HL-60 (cell line): ENCODE results near the gene LSM2.
"Not testable (repeated sequence)": the region's sequence is repeated elsewhere in the genome, so short reads cannot be mapped to it uniquely, and the experiment has no call there.

Experiments used
- DNase-seq, 2 experiments: peaks; one replicate each; pipeline ENCODE4 v3.0.0-alpha.2; 2010 to 2020; ENCODE audit warnings: low read depth in 1 of 2, low spot score in 1 of 2
- H3K27ac ChIP-seq: fragments of 250-450 bp; sonication (Bioruptor Pico); replicated peaks from 2 replicates; pipeline ENCODE4 v1.5.1; 2020; ENCODE audit warnings: mild to moderate bottlenecking, moderate library complexity
- H3K27me3 ChIP-seq: fragments of 250-450 bp; sonication (Bioruptor Pico); 2 replicates; pipeline ENCODE4 v1.5.1; 2021; ENCODE audit warnings: mild to moderate bottlenecking, moderate library complexity; ENCODE audit not compliant: insufficient read depth, poor library complexity, severe bottlenecking
- H3K4me3 ChIP-seq: replicated peaks from 2 replicates; pipeline ENCODE4 v1.5.1; 2011; ENCODE audit warnings: mild to moderate bottlenecking, control low read depth, low read length; ENCODE audit not compliant: insufficient read depth
- GABPA ChIP-seq: IDR thresholded peaks from 2 replicates; pipeline ENCODE4 v1.6.1; 2012; ENCODE audit warnings: low read depth
- POLR2AphosphoS5 ChIP-seq: IDR thresholded peaks from 2 replicates; pipeline ENCODE4 v1.6.1; 2012; ENCODE audit warnings: low read depth
- REST ChIP-seq: IDR thresholded peaks from 2 replicates; pipeline ENCODE4 v1.6.1; 2012; ENCODE audit warnings: low read depth; ENCODE audit not compliant: insufficient replicate concordance
- SPI1 ChIP-seq: IDR thresholded peaks from 2 replicates; pipeline ENCODE4 v1.6.1; 2012; ENCODE audit warnings: low read depth, mild to moderate bottlenecking, borderline replicate concordance
- TF ChIP-seq, protein P1 (sequence below): IDR thresholded peaks from one replicate; pipeline ENCODE4 v1.5.1; 2011; ENCODE audit warnings: low read length, control low read depth, inconsistent platforms; ENCODE audit not compliant: insufficient read depth

LSM2 gene

DNA sequence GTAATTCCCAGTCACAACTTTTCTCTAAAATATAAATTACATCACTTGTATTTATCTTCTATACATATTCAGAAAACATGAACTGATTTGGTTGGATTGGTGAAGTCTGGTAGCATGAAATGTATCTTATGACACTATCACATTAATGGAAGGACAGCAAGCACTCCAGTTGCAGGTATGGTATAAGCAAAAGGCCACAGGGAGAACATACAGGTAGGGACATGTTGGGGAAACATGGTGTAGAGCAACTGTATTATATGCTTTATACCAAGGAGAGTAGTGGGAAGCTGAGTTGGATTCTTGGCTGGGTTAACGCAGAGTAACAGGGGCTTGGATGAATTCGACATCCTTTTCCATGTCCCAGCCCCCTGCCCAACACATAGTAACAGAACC, 9.8 kb downstream of the LSM2 start:
- no peak overlapping the region for H3K27ac ChIP-seq
- DNase-seq: no peak
- no peaks in the 10 kb centered on the region for H3K27me3 ChIP-seq
- no peak overlapping the region for H3K4me3 ChIP-seq
- TF ChIP-seq POLR2AphosphoS5 (no peak), GABPA (no peak), SPI1 (no peak), REST (no peak)
- TF ChIP-seq, protein P1, sequence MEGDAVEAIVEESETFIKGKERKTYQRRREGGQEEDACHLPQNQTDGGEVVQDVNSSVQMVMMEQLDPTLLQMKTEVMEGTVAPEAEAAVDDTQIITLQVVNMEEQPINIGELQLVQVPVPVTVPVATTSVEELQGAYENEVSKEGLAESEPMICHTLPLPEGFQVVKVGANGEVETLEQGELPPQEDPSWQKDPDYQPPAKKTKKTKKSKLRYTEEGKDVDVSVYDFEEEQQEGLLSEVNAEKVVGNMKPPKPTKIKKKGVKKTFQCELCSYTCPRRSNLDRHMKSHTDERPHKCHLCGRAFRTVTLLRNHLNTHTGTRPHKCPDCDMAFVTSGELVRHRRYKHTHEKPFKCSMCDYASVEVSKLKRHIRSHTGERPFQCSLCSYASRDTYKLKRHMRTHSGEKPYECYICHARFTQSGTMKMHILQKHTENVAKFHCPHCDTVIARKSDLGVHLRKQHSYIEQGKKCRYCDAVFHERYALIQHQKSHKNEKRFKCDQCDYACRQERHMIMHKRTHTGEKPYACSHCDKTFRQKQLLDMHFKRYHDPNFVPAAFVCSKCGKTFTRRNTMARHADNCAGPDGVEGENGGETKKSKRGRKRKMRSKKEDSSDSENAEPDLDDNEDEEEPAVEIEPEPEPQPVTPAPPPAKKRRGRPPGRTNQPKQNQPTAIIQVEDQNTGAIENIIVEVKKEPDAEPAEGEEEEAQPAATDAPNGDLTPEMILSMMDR: no peak

DNA sequence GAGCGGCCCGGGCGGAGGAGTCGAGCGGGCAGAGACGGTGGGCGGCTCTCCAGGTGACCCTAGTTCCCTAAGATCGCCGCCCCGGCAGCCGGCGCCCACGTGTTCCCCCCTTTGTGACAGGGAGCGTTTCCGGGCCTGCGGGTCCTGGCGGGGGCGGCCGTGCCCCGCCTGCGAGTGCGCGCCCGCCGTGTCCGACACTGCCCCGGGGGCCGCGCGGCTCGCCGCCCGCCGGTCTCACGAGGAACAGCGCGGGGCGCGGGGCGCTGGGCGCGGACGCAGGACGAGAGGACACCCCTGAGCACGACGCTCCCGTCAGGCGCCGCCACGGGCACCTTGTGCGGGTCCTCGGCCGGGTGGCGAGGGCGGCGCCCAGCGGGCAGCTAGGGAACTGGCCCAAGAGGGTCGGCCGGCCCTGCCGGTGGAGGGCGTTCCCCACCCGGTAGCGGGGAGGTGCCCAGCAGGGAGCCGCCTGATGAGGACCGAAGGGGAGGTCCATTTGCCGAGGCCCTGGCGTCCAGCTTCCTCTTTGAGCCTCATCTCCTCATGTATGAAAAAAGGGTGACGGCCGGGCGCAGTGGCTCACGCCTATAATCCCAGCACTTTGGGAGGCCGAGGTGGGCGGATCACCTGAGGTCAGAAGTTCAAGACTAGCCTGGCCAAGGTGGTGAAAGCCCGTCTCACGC, 11.0 kb downstream of the LSM2 start, which contains the start of gene VARS1:
Gene VARS1, minus strand, starts transcription at position 137 of the 683 bp plus-strand sequence. CDS start 535 bp downstream, outside the sequence.
- peak within 1 kb of the TSS; percentile 85 for H3K4me3 ChIP-seq
- DNase-seq: peak; percentile 93 to 96
- TF ChIP-seq, protein P1: peak; percentile 57
- TF ChIP-seq REST (peak; percentile 21), SPI1 (peak; percentile 57; the same call in 1 of the 2 replicates), GABPA (no peak), POLR2AphosphoS5 (peak; percentile 28)
- H3K27me3 ChIP-seq: no peaks in the 10 kb centered on the region
- H3K27ac ChIP-seq: peak within 1 kb of the TSS; percentile 91

- Histone ChIP-seq H3K27me3 (no peaks in the 10 kb centered on the region), H3K4me3 (peak overlapping the region; percentile 85), H3K27ac (peak overlapping the region; percentile 91)
- peak in 1 of 2 experiments; percentile 67 for DNase-seq
- TF ChIP-seq POLR2AphosphoS5: peak; percentile 24; the same call in 1 of the 2 replicates
- no peak for TF ChIP-seq SPI1
Observed at GRCh38 chr6:31794866-31795615, 11.7 kb downstream of the LSM2 start.

GRCh38 chr6:31794294-31794865, 12.4 kb downstream of the LSM2 start:
- peak in 1 of 2 experiments; percentile 40 for DNase-seq
- Histone ChIP-seq H3K27ac (peak overlapping the region; percentile 91), H3K27me3 (no peaks in the 10 kb centered on the region), H3K4me3 (peak overlapping the region; percentile 85)
- TF ChIP-seq, protein P1: no peak
- TF ChIP-seq SPI1 (peak; percentile 20; the same call in 1 of the 2 replicates), GABPA (no peak)

- H3K4me3 ChIP-seq: peak overlapping the region; percentile 85
- H3K27ac ChIP-seq, DNase-seq, H3K27me3 ChIP-seq: not testable (repeated sequence)
Observed at GRCh38 chr6:31793927-31794245, 12.9 kb downstream of the LSM2 start.
